Omental fat pad (tissue), 4 donors: ENCODE measurements around the gene ZNF439. TPM values are rescaled to one million over a fixed set of nuclear protein-coding genes. Genes with fewer than 3 reads are reported as not detected.

Source experiments
- ATAC-seq: fragments of 150-250 bp; one replicate; pipeline ENCODE4 v1.9.1; 2016; ENCODE audit warnings: mild to moderate bottlenecking, moderate library complexity; ENCODE audit not compliant: low FRiP score
- DNase-seq: peaks from one replicate; pipeline ENCODE4 v3.0.0-alpha.2; 2019; ENCODE audit warnings: low spot score
- CTCF ChIP-seq, 3 donors: fragments of 450-650 bp; IDR thresholded peaks; one replicate each; pipeline ENCODE4 v1.5.1; 2016 to 2017; ENCODE audit warnings: antibody characterized with exemption in 3 of 3, mild to moderate bottlenecking in 3 of 3, moderate library complexity in 2 of 3
- total RNA-seq, 4 donors: library from RNA; depleted of rRNA; stranded (reverse); fragments of >200 nt; gene quantifications; one replicate each; pipeline ENCODE4 v1.1.0, GENCODE V29; 2016

ZNF439 gene
- total RNA-seq, result 1 to 10 TPM; 1.6 to 8.2 (median 2.6) TPM

DNA sequence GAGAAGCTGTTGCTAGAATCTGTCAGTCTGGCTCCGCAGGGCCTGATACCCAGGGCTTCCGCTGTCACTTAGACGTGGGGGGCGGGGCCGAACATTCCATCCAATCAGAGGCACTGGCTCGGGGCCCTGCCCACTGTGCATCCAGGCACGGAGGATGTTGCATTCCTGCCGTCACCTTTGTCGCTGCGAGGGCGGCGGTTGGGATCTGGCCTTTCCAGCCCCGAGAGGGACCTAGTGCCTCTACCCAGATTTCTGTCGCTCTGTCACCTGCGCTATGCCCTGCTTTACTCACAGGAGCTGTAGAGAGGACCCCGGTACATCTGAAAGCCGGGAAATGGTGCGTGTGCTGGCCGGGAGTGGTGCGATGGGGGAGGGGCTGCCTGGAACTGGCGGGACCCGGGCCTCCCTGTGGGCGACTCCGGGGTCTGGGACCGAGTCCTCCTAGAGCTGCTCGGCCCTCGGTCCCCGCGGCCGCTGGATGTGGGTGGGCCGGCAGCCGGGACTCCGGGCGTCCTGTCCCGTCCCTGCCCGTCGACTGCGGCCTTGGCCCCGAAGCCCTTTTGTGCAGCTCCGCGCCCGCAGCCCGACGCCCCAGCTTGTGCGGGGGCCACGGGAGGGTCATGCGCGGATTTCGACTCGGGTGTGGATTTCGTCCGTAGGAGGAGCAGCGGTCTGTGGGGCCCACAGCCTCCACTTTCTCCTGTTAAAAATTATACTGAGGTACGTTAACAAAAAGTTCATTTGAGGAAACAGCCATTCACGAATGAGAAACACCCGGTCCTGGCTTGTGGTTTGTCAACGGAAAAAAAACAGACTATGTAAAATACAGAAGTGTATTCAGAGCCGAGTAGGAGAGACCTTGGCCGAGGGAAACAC is at the start of gene ZNF439:
Gene ZNF439, plus strand, starts transcription at position 133 of the 876 bp plus-strand sequence. Its CDS starts 142 bp downstream, at position 275.
- DNase-seq (peak; percentile 86), ATAC-seq (peak; percentile 90)
- TF ChIP-seq CTCF (IDR thresholded peaks at IDR 0.05), result no peak

GRCh38 chr19:11806354-11807098 is 42.0 kb upstream of the ZNF439 start:
- no peak for TF ChIP-seq CTCF (IDR thresholded peaks at IDR 0.05)
- ATAC-seq (no peak), DNase-seq (no peak)

DNA sequence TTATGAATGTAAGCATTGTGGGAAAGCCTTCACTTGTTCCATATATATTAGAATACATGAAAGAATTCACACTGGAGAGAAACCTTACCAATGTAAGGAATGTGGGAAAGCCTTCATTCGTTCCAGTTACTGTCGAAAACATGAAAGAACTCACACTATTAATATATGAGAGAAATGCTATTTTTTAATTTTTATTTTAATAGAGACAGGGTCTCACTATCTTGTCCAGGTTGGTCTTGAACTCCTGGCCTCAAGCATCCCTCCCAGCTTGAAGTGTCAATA is 41.5 kb upstream of the ZNF439 start:
- TF ChIP-seq CTCF (IDR thresholded peaks at IDR 0.05), result no peak
- DNase-seq (no peak), ATAC-seq (no peak)

- TF ChIP-seq CTCF (IDR thresholded peaks at IDR 0.05), result no peak
- ATAC-seq (peak; percentile 52), DNase-seq (no peak)
These were observed 34.9 kb upstream of the ZNF439 start for GRCh38 chr19:11813703-11814028.

DNA sequence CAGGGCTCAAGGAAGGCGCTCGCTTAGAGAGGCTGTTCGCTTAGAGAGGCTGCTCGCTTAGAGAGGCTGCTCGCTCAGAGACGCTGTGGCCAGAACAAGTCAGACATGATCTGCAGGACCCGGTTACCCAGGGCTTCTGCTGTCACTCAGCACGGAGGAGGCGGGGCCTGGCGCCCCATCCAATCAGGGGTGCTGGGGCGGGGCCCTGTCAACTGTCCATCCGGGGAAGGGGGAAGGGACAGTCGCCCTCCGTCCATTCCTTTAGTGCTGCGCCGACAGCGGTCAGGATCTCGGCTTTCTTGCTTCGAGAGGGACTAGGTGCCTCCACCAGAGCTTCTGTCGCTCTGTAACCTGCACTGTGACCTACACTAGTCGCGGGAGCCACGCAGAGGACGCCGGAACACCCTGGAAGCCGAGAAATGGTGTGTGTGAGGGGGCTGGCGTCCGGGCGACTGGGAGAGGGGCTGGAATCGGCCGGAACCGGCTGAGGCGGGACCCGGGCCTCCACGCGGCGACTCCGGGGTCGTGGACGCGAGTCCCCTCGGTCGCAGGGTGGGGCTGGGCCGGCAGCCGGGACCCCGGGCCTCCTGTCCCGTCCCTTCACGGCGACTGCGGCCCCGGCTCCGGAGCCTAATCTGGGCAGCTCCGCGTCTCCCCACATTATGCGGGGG is 34.4 kb upstream of the ZNF439 start, which contains the start of gene ZNF440:
Gene ZNF440, plus strand, starts transcription at position 245 of the 671 bp plus-strand sequence. Its CDS starts 175 bp downstream, at position 420.
- peak; percentile 99 for ATAC-seq

GRCh38 chr19:11814700-11815035 is 33.9 kb upstream of the ZNF439 start:
- TF ChIP-seq CTCF (IDR thresholded peaks at IDR 0.05), result no peak
- ATAC-seq, result peak; percentile 19
- no peak for DNase-seq

More for the DNA sequence above, 34.4 kb upstream of the ZNF439 start, which contains the start of gene ZNF440:
- TF ChIP-seq CTCF (IDR thresholded peaks at IDR 0.05), result no peak
- DNase-seq, result peak; percentile 89
